Measurements from ENCODE around the gene NR3C1. TPM values are rescaled to one million over a fixed set of nuclear protein-coding genes. Genes with fewer than 3 reads are reported as not detected.

The NR3C1 gene
- total RNA-seq, 1 donor from 2014 or later: 47.8 TPM

DNA sequence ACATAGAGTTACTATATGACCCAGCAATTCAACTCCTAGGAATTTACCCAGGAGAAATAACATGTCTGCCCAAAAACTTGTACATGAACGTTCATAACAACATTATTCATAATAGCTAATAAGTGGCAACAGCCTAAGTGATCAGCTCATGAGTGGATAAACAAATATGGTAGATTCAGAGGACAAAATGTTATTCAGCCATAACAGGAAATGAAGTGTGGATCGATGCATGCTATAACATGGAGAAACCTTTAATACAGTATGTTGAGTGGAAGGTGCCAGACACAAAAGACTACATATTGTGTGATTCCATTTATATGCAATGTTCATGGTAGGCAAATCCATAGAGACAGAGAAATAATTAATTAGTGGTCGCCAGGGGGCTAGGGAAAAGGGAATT lies 22.3 kb upstream of the NR3C1 start:
- no peak for DNase-seq (ENCODE audit: extremely low spot score, unreplicated experiment)
- Mint-ChIP-seq H3K27ac (ENCODE audit: unreplicated experiment) (no peak overlapping the region), H3K4me1 (ENCODE audit: unreplicated experiment) (no peaks in the 10 kb centered on the region), H3K4me3 (ENCODE audit: unreplicated experiment) (no peak overlapping the region), H3K27me3 (ENCODE audit: unreplicated experiment) (no peaks in the 10 kb centered on the region), H3K36me3 (ENCODE audit: unreplicated experiment) (no peaks in the 10 kb centered on the region), H3K9me3 (ENCODE audit: unreplicated experiment) (no peaks in the 10 kb centered on the region)
- TF ChIP-seq, protein P1, sequence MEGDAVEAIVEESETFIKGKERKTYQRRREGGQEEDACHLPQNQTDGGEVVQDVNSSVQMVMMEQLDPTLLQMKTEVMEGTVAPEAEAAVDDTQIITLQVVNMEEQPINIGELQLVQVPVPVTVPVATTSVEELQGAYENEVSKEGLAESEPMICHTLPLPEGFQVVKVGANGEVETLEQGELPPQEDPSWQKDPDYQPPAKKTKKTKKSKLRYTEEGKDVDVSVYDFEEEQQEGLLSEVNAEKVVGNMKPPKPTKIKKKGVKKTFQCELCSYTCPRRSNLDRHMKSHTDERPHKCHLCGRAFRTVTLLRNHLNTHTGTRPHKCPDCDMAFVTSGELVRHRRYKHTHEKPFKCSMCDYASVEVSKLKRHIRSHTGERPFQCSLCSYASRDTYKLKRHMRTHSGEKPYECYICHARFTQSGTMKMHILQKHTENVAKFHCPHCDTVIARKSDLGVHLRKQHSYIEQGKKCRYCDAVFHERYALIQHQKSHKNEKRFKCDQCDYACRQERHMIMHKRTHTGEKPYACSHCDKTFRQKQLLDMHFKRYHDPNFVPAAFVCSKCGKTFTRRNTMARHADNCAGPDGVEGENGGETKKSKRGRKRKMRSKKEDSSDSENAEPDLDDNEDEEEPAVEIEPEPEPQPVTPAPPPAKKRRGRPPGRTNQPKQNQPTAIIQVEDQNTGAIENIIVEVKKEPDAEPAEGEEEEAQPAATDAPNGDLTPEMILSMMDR (IDR thresholded peaks at IDR 0.05): no peak

DNA sequence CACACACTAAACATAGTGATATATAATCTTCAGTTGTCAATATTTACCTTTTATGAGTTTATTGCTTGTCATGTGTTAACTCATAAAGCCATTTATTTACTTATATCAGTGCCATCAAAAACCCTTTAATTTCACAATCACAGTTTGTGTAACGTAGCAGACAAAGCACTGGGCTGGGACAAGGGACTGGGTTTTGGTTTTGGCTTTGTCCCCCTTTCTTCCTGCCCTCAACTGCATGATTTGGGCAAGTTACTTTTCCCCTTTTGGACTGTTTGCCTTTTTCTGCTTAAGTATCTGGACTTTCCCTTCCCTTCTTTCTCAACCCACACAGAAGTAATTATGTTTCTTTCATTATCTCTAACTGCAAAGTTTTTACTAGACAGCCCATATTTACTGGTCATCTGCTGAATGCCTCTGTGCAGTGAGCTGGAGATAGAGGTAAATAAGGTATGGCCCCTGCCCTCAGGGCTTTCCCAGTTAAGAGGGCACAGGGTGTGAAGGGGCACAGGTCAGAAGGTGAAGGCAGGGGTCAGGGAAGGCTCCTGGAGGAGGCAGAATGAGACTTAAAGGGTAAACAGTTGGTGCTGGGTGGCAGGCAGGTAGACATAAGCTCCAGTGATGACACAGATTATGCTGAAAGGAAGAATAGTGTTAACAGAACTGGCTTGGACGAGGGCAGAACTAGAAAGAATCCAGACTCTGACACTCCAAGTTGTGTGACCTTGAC lies 14.8 kb upstream of the NR3C1 start:
- Mint-ChIP-seq H3K27ac (ENCODE audit: unreplicated experiment) (no peak overlapping the region), H3K4me3 (ENCODE audit: unreplicated experiment) (no peak overlapping the region), H3K36me3 (ENCODE audit: unreplicated experiment) (no peaks in the 10 kb centered on the region), H3K27me3 (ENCODE audit: unreplicated experiment) (no peaks in the 10 kb centered on the region), H3K4me1 (ENCODE audit: unreplicated experiment) (no peaks in the 10 kb centered on the region), H3K9me3 (ENCODE audit: unreplicated experiment) (no peaks in the 10 kb centered on the region)
- no peak for DNase-seq (ENCODE audit: extremely low spot score, unreplicated experiment)
- TF ChIP-seq, protein P1 (IDR thresholded peaks at IDR 0.05): no peak

DNA sequence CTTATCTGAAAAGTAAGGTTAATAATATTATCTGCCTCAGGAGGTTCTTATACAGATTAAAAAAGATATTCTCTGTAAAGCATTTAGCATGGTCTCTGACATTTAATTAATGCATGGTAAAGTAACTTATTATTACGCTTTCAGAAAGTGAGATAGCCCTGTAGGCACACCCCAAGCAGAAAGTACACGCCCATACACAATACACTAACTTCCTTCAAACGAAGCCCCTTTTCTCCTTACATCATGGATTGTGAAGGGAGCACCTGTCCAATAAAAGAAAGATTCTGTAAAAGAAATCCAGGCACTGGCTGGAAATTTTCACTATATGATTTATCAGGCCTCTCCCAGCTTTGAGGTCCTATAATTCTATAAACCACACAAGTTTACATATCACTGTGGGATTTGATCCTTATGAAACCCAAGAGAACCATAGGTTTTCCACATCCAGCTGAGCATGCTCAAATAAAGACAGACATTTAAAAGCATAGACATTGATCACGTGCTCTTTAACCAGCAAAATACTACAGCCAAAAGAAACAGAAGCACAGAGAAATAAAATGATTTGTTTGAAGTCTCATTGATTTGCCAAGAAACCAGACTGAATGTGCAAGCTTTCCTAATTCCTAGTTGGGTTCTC lies 14.1 kb upstream of the NR3C1 start:
- H3K27ac Mint-ChIP-seq (ENCODE audit: unreplicated experiment): no peak overlapping the region
- H3K27me3 Mint-ChIP-seq (ENCODE audit: unreplicated experiment): no peaks in the 10 kb centered on the region
- no peaks in the 10 kb centered on the region for H3K4me1 Mint-ChIP-seq (ENCODE audit: unreplicated experiment)
- no peaks in the 10 kb centered on the region for H3K9me3 Mint-ChIP-seq (ENCODE audit: unreplicated experiment)
- no peak for DNase-seq (ENCODE audit: extremely low spot score, unreplicated experiment)
- H3K4me3 Mint-ChIP-seq (ENCODE audit: unreplicated experiment): no peak overlapping the region
- TF ChIP-seq, protein P1 (IDR thresholded peaks at IDR 0.05): no peak
- H3K36me3 Mint-ChIP-seq (ENCODE audit: unreplicated experiment): no peaks in the 10 kb centered on the region

DNA sequence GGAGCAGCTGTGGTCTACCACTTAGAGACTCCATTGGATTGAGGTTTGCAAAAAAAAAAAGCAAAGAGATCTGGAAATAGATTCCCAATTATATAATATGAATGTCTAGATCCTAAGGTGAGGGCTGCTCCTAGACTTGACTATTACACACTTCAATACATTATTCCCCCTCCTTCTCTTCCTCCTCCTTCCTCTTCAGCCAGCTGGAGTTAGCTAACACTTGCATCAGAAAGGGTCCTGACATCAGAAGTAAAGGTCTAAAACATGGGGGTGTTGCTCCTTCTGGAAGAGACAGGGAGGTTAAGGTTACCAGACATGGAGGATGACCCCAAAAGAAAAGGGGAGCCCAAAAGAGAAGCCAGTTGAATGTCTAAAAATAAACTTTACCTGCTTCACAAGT lies 12.9 kb upstream of the NR3C1 start:
- Mint-ChIP-seq H3K36me3 (ENCODE audit: unreplicated experiment) (no peaks in the 10 kb centered on the region), H3K4me1 (ENCODE audit: unreplicated experiment) (no peaks in the 10 kb centered on the region), H3K27me3 (ENCODE audit: unreplicated experiment) (no peaks in the 10 kb centered on the region), H3K9me3 (ENCODE audit: unreplicated experiment) (no peaks in the 10 kb centered on the region), H3K27ac (ENCODE audit: unreplicated experiment) (no peak overlapping the region), H3K4me3 (ENCODE audit: unreplicated experiment) (no peak overlapping the region)
- no peak for DNase-seq (ENCODE audit: extremely low spot score, unreplicated experiment)
- TF ChIP-seq, protein P1 (IDR thresholded peaks at IDR 0.05): no peak

DNA sequence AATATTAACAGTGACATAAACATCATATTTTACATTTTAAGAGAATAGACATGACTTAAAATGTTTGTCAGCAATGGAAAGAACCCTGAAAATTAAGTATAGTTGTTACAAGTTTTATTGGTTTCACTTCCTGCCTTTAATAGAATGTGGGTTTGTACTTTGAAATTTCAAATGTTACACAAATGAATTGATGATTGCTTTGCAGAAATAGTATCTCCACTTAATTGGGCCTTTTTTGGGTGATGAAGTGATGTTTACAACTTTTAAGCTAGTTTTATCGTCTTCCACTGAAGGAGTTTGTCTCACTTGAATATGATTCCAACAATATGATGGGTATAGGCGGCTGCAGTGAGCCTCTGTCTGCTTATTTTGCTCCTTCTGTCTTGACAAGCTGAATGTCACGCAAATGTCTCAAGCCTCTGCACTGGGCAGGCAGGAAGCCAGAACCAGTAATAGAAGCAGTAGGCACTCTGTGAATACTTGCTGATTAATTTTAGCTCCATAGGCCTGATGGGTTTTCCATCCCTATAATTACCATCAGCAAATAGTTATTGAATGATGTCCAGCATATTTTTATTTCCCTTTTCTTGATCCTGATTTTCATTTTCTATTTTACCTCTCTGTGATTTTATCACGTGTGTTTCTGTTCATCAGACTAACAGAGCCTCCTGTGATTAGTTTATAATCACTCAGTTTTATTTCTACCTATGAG lies 10.6 kb upstream of the NR3C1 start:
- no peaks in the 10 kb centered on the region for H3K36me3 Mint-ChIP-seq (ENCODE audit: unreplicated experiment)
- no peak overlapping the region for H3K4me3 Mint-ChIP-seq (ENCODE audit: unreplicated experiment)
- H3K4me1 Mint-ChIP-seq (ENCODE audit: unreplicated experiment): no peaks in the 10 kb centered on the region
- no peaks in the 10 kb centered on the region for H3K9me3 Mint-ChIP-seq (ENCODE audit: unreplicated experiment)
- no peak overlapping the region for H3K27ac Mint-ChIP-seq (ENCODE audit: unreplicated experiment)
- TF ChIP-seq, protein P1 (IDR thresholded peaks at IDR 0.05): no peak
- no peaks in the 10 kb centered on the region for H3K27me3 Mint-ChIP-seq (ENCODE audit: unreplicated experiment)
- DNase-seq (ENCODE audit: extremely low spot score, unreplicated experiment): no peak

Measured in osteocyte (in vitro differentiated cells).